ENCODE measurements around the gene EIF3I.

Gene EIF3I

GRCh38 chr1:32192220-32192948 is 29.8 kb upstream of the EIF3I start:
- H3K27ac ChIP-seq, result no peak overlapping the region
- no peak for TF ChIP-seq ZFX (IDR thresholded peaks at IDR 0.05)
- TF ChIP-seq CTCF (conservative IDR thresholded peaks at IDR 0.05), result no peak

GRCh38 chr1:32194984-32195383 is 27.2 kb upstream of the EIF3I start:
- H3K27ac ChIP-seq, result no peak overlapping the region
- no peak for TF ChIP-seq ZFX (IDR thresholded peaks at IDR 0.05)
- TF ChIP-seq CTCF (conservative IDR thresholded peaks at IDR 0.05), result no peak

GRCh38 chr1:32195531-32195930 is 26.7 kb upstream of the EIF3I start:
- H3K27ac ChIP-seq, result no peak overlapping the region
- TF ChIP-seq CTCF (conservative IDR thresholded peaks at IDR 0.05) (no peak), ZFX (IDR thresholded peaks at IDR 0.05) (no peak)

- no peak overlapping the region for H3K27ac ChIP-seq
- no peak for TF ChIP-seq ZFX (IDR thresholded peaks at IDR 0.05)
- TF ChIP-seq CTCF (conservative IDR thresholded peaks at IDR 0.05), result no peak
Observed at GRCh38 chr1:32195972-32196823, 26.0 kb upstream of the EIF3I start.

GRCh38 chr1:32197074-32197473 is 25.1 kb upstream of the EIF3I start:
- H3K27ac ChIP-seq, result no peak overlapping the region
- TF ChIP-seq ZFX (IDR thresholded peaks at IDR 0.05) (no peak), CTCF (conservative IDR thresholded peaks at IDR 0.05) (no peak)

GRCh38 chr1:32197837-32198236 is 24.4 kb upstream of the EIF3I start:
- TF ChIP-seq ZFX (IDR thresholded peaks at IDR 0.05) (no peak), CTCF (conservative IDR thresholded peaks at IDR 0.05) (no peak)
- H3K27ac ChIP-seq, result no peak overlapping the region

All from C4-2B (cell line).